Calu3 (cell line): ENCODE measurements around the gene ZNF319. TPM values are rescaled to one million over a fixed set of nuclear protein-coding genes. Genes with fewer than 3 reads are reported as not detected.

Experiments used
- BruUV-seq: library from RNA; stranded (reverse); fragments of 400-500 nt; replicated peaks from 2 replicates; lab custom pipeline; 2021; lab: Mats Ljungman, UMichigan
- CTCF ChIA-PET: fragments of 300-600 bp; sonication (Branson Sonifier 250); formaldehyde crosslinking; loops from one replicate; lab custom pipeline; 2022; ENCODE audit warnings: antibody characterized with exemption; lab: Charles Lee
- DNase-seq: peaks from one replicate; pipeline ENCODE4 v3.0.0; 2022
- H3K27ac Mint-ChIP-seq: one replicate; pipeline ENCODE4 v1.8.0; 2022; ENCODE audit warnings: mixed read lengths; ENCODE audit not compliant: unreplicated experiment
- H3K27me3 Mint-ChIP-seq: one replicate; pipeline ENCODE4 v1.8.0; 2022; ENCODE audit warnings: mixed read lengths; ENCODE audit not compliant: unreplicated experiment
- H3K36me3 Mint-ChIP-seq: one replicate; pipeline ENCODE4 v1.8.0; 2022; ENCODE audit warnings: mild to moderate bottlenecking, moderate library complexity, mixed read lengths; ENCODE audit not compliant: insufficient read depth, unreplicated experiment
- H3K4me1 Mint-ChIP-seq: one replicate; pipeline ENCODE4 v1.8.0; 2022; ENCODE audit warnings: mild to moderate bottlenecking, low read depth, mixed read lengths; ENCODE audit not compliant: unreplicated experiment
- H3K4me3 Mint-ChIP-seq: one replicate; pipeline ENCODE4 v1.8.0; 2022; ENCODE audit warnings: mild to moderate bottlenecking, low read depth, moderate library complexity, mixed read lengths; ENCODE audit not compliant: unreplicated experiment
- H3K9me3 Mint-ChIP-seq: one replicate; pipeline ENCODE4 v1.8.0; 2022; ENCODE audit warnings: low read depth, mixed read lengths; ENCODE audit not compliant: unreplicated experiment
- intact Hi-C: fragments of 100-400 bp; cut with micrococcal nuclease; formaldehyde crosslinking; loops from one replicate; pipeline ENCODE4 v1.10.0; 2022; ENCODE audit not compliant: unreplicated experiment
- total RNA-seq: library from RNA; stranded (reverse); gene quantifications from 2 replicates; pipeline ENCODE4 v1.2.3, GENCODE V29; 2022
- TF ChIP-seq, protein P1 (sequence below): fragments of 200-600 bp; IDR thresholded peaks from one replicate; pipeline ENCODE4 v1.8.0; 2022; ENCODE audit warnings: antibody characterized with exemption; ENCODE audit not compliant: unreplicated experiment

Gene ZNF319
- total RNA-seq, 1 experiment from 2014 or later = 10.0 TPM

DNA sequence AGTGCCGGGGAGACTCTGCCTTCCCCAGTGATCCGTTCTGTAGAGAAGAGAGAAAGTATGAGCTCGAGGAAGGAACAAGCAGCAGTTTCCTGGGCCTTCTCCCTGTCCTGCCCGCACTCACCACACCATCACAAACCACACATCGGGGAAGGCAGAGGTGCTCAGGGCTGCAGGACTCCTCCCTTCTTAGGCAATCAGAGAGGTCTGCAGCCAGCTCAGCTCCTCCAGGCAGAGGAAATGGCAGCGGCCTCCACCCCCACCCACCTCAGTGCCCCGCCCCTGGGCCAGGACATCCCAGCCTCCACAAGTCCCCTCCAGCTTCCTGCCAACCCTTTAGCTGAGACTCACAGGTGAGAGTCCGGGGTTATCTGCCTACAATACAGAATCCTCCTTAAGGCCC, 2.0 kb downstream of the ZNF319 start:
- TF ChIP-seq, protein P1, sequence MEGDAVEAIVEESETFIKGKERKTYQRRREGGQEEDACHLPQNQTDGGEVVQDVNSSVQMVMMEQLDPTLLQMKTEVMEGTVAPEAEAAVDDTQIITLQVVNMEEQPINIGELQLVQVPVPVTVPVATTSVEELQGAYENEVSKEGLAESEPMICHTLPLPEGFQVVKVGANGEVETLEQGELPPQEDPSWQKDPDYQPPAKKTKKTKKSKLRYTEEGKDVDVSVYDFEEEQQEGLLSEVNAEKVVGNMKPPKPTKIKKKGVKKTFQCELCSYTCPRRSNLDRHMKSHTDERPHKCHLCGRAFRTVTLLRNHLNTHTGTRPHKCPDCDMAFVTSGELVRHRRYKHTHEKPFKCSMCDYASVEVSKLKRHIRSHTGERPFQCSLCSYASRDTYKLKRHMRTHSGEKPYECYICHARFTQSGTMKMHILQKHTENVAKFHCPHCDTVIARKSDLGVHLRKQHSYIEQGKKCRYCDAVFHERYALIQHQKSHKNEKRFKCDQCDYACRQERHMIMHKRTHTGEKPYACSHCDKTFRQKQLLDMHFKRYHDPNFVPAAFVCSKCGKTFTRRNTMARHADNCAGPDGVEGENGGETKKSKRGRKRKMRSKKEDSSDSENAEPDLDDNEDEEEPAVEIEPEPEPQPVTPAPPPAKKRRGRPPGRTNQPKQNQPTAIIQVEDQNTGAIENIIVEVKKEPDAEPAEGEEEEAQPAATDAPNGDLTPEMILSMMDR = no peak
- intact Hi-C loops = no loop called here
- Mint-ChIP-seq H3K4me3 (peak overlapping the region; percentile 4), H3K36me3 (peaks cover 49% of the 10 kb centered on the region), H3K4me1 (peaks cover 23% of the 10 kb centered on the region), H3K9me3 (no peaks in the 10 kb centered on the region), H3K27ac (no peak overlapping the region), H3K27me3 (no peaks in the 10 kb centered on the region)
- no peak for DNase-seq
- BruUV-seq = no TSS peak
- CTCF ChIA-PET = interaction anchor here (0.6 kb wide), 1 partner anchor 60 kb away, joined by 3 read pairs; no protein-coding TSS in a partner anchor

DNA sequence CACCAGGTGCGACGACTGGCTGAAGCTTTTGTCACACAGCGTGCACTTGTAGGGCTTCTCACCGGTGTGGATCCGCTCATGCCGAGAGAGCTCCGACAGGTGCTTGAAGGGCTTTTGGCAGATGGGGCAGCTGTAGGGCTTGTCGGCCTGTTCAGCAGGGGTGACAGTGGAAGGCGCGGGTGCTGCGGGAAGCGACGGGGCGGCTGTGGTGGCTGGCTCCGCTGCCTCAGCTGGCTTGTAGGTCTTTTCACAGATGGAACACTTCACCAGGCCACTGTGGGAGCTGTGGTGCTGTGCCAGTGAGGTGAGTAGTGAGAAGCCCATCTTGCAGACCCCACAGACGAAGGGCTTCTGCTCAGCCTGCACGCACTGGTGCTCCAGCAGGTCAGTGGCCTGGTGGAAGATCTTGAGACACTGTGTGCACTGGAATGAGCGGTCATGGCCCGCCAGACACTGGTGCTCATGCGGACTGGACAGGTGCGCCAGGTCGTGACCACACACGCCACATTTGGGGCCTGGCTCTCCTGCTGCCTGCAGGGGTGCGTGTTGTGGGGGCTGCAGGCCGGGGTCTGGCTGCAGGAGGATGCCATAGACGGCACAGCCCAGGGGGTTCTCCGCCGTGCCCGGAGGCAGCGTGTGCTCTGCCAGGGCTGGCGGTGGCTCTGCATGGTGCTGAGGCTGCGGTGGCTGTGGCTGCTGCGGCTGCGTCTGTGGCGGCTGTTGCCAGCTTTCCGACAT, 2.8 kb downstream of the ZNF319 start:
- intact Hi-C loops = no loop called here
- CTCF ChIA-PET = no interaction called here
- no TSS peak for BruUV-seq
- Mint-ChIP-seq H3K27me3 (no peaks in the 10 kb centered on the region), H3K27ac (no peak overlapping the region), H3K4me1 (peaks cover 30% of the 10 kb centered on the region), H3K9me3 (no peaks in the 10 kb centered on the region), H3K4me3 (peak overlapping the region; percentile 4), H3K36me3 (peaks cover 43% of the 10 kb centered on the region)
- DNase-seq = no peak
- TF ChIP-seq, protein P1 = no peak

DNA sequence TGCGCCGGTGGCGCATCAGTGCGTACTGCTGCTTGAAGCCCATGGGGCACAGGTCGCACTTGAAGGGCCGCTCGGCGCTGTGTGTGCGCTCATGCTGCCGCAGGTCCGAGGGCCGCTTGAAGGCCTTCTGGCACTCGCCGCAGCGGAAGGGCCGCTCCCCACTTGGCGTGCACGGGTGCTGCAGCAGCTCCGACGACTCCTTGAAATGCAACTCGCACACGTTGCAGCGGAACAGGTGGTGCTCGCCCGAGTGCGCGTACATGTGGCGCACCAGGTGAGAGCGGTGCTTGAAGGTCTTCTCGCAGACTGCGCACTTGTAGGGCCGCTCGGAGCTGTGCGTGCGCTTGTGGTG, 3.3 kb downstream of the ZNF319 start:
- no peak for DNase-seq
- Mint-ChIP-seq H3K4me3 (no peak overlapping the region), H3K27ac (no peak overlapping the region), H3K36me3 (peaks cover 42% of the 10 kb centered on the region), H3K4me1 (peaks cover 31% of the 10 kb centered on the region), H3K27me3 (no peaks in the 10 kb centered on the region), H3K9me3 (no peaks in the 10 kb centered on the region)
- TF ChIP-seq, protein P1 = no peak
- intact Hi-C loops = no loop called here
- CTCF ChIA-PET = no interaction called here
- no TSS peak for BruUV-seq

DNA sequence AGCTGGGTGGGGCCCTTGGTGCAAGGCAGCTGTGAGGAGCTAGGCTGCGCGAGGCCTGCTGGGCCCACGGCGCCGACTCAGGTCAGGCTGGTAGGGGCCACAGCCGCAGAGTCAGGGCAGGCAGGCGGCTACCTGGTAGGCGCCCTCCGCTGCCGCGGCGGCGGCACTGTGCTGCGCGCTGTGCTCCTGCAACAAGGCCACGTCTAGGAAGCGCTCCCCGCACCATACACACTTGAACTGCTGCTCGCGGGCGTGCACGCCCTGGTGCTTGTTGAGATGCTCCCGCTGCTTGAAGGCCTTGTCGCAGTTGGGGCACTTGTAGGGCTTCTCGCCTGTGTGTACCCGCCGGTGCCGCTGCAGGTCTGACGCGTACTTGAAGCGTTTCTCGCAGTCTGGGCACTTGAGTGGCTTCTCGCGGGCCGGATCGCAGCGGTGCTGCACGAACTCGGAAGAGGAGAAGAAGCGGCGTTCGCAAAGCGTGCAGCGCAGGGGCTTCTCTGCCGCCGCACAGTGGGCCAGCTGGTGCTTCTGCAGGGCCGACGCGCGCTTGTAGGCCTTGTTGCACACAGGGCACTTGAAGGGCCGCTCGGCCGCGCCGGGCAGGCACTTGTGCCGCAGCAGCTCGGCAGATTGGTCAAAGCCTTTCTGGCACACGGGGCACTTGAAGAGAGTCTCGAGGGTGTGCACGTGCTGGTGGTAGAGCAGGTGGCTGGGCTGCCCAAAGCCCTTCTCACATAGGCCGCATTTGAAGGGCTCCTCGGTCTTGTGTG, 3.9 kb downstream of the ZNF319 start:
- H3K9me3 Mint-ChIP-seq = no peaks in the 10 kb centered on the region
- no TSS peak for BruUV-seq
- peaks cover 28% of the 10 kb centered on the region for H3K4me1 Mint-ChIP-seq
- H3K27me3 Mint-ChIP-seq = no peaks in the 10 kb centered on the region
- TF ChIP-seq, protein P1 = no peak
- CTCF ChIA-PET = interaction anchor here (0.6 to 0.7 kb wide), 2 partner anchors 202 to 212 kb away, joined by 3 read pairs; no protein-coding TSS in a partner anchor
- intact Hi-C loops = no loop called here
- no peak overlapping the region for H3K4me3 Mint-ChIP-seq
- H3K27ac Mint-ChIP-seq = no peak overlapping the region
- DNase-seq = no peak
- H3K36me3 Mint-ChIP-seq = peaks cover 38% of the 10 kb centered on the region
